NAMALWA (cell line): ENCODE results near the gene OPN3.
A peak's percentile ranks its signal among the peaks of the same experiment; 100 is the strongest.

Experiments
- DNase-seq: peaks from one replicate; pipeline ENCODE4 v3.0.0-alpha.2; 2015; ENCODE audit warnings: low spot score

The OPN3 gene

GRCh38 chr1:241615043-241615974 lies 24.9 kb downstream of the OPN3 start:
- no peak for DNase-seq

GRCh38 chr1:241614572-241614971 lies 25.6 kb downstream of the OPN3 start:
- no peak for DNase-seq

GRCh38 chr1:241614144-241614543 lies 26.0 kb downstream of the OPN3 start:
- no peak for DNase-seq

- DNase-seq = no peak
Measured at GRCh38 chr1:241612533-241613477, 27.4 kb downstream of the OPN3 start.

GRCh38 chr1:241611736-241612135 lies 28.4 kb downstream of the OPN3 start:
- DNase-seq = no peak

- peak; percentile 86 for DNase-seq
Measured at GRCh38 chr1:241611063-241611462, 29.1 kb downstream of the OPN3 start.

- no peak for DNase-seq
Measured at GRCh38 chr1:241610056-241610815, 29.9 kb downstream of the OPN3 start.

GRCh38 chr1:241608379-241609033 lies 31.7 kb downstream of the OPN3 start:
- DNase-seq = no peak

GRCh38 chr1:241607497-241607896 lies 32.7 kb downstream of the OPN3 start:
- DNase-seq = no peak

- DNase-seq = no peak
Measured at GRCh38 chr1:241606544-241606943, 33.6 kb downstream of the OPN3 start.

GRCh38 chr1:241605146-241605805 lies 34.9 kb downstream of the OPN3 start:
- DNase-seq = peak; percentile 49

- no peak for DNase-seq
Measured at GRCh38 chr1:241603731-241604245, 36.4 kb downstream of the OPN3 start.

GRCh38 chr1:241600496-241600901 lies 39.7 kb downstream of the OPN3 start:
- peak; percentile 12 for DNase-seq

- peak; percentile 75 for DNase-seq
Measured at GRCh38 chr1:241598249-241598648, 41.9 kb downstream of the OPN3 start.

- DNase-seq = no peak
Measured at GRCh38 chr1:241596633-241597032, 43.5 kb downstream of the OPN3 start.

GRCh38 chr1:241593186-241593585 lies 47.0 kb downstream of the OPN3 start:
- no peak for DNase-seq

GRCh38 chr1:241592273-241592958 lies 47.8 kb downstream of the OPN3 start:
- no peak for DNase-seq

GRCh38 chr1:241591736-241592135 lies 48.4 kb downstream of the OPN3 start:
- no peak for DNase-seq

- no peak for DNase-seq
Measured at GRCh38 chr1:241591317-241591716, 48.9 kb downstream of the OPN3 start.

- no peak for DNase-seq
Measured at GRCh38 chr1:241590719-241591118, 49.5 kb downstream of the OPN3 start.
